Skeletal muscle satellite cell (primary cell): ENCODE data around the gene EDN2.

ENCODE experiments used
- H3K27me3 ChIP-seq: 2 replicates; pipeline ENCODE4 v1.7.0; 2013; ENCODE audit warnings: low read length; ENCODE audit not compliant: control insufficient read depth, insufficient read depth
- H3K36me3 ChIP-seq: 2 replicates; pipeline ENCODE4 v1.7.0; 2013; ENCODE audit warnings: mild to moderate bottlenecking, control low read depth, low read length; ENCODE audit not compliant: insufficient read depth
- H3K4me1 ChIP-seq: 2 replicates; pipeline ENCODE4 v1.7.0; 2013; ENCODE audit warnings: low read length; ENCODE audit not compliant: control insufficient read depth, insufficient read depth
- H3K4me2 ChIP-seq: 2 replicates; pipeline ENCODE4 v1.7.0; 2013; ENCODE audit warnings: mild to moderate bottlenecking, low read length
- H3K4me3 ChIP-seq: 2 replicates; pipeline ENCODE4 v1.7.0; 2013; ENCODE audit warnings: low read length
- H3K9ac ChIP-seq: 2 replicates; pipeline ENCODE4 v1.7.0; 2013; ENCODE audit warnings: mild to moderate bottlenecking, low read depth, low read length, moderate library complexity
- H3K9me3 ChIP-seq: replicated peaks from 2 replicates; pipeline ENCODE4 v1.7.0; 2013; ENCODE audit warnings: mild to moderate bottlenecking, control low read depth, low read length

EDN2 gene

DNA sequence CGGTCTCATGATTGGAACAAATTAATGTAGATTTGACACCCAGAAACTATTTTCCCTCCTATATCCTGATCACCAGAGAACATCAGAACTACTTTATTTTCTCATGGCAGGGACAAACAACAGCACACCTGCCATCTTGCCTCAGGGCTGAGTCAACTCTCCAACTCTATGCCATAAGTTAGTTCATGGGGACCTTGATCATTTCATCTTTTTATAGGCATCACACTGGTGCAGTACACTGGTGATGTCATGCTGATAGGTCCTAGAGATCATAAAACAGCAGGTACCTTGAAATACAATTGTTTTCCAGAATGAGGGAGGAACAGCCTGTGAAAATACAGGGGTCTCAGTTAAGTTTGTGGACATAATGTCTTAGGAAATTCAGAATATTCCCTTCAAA lies 45.8 kb downstream of the EDN2 start:
- no peaks in the 10 kb centered on the region for H3K9me3 ChIP-seq
- no peak overlapping the region for H3K4me2 ChIP-seq
- peaks cover under 1% of the 10 kb centered on the region for H3K4me1 ChIP-seq
- no peaks in the 10 kb centered on the region for H3K36me3 ChIP-seq
- no peak overlapping the region for H3K9ac ChIP-seq
- H3K4me3 ChIP-seq: no peak overlapping the region
- peaks cover 16% of the 10 kb centered on the region for H3K27me3 ChIP-seq

- Histone ChIP-seq H3K4me1 (peaks cover 17% of the 10 kb centered on the region), H3K36me3 (no peaks in the 10 kb centered on the region), H3K9ac (no peak overlapping the region), H3K27me3 (peaks cover 16% of the 10 kb centered on the region), H3K4me2 (no peak overlapping the region), H3K9me3 (no peaks in the 10 kb centered on the region), H3K4me3 (no peak overlapping the region)
Observed at GRCh38 chr1:41437011-41437355, 47.5 kb downstream of the EDN2 start.

- Histone ChIP-seq H3K4me2 (no peak overlapping the region), H3K9me3 (no peaks in the 10 kb centered on the region), H3K4me3 (no peak overlapping the region), H3K36me3 (no peaks in the 10 kb centered on the region), H3K4me1 (peaks cover 21% of the 10 kb centered on the region), H3K27me3 (peaks cover 16% of the 10 kb centered on the region), H3K9ac (no peak overlapping the region)
Observed at GRCh38 chr1:41436281-41437010, 48.0 kb downstream of the EDN2 start.

- no peak overlapping the region for H3K4me2 ChIP-seq
- no peaks in the 10 kb centered on the region for H3K36me3 ChIP-seq
- H3K4me1 ChIP-seq: peaks cover 21% of the 10 kb centered on the region
- no peak overlapping the region for H3K4me3 ChIP-seq
- no peak overlapping the region for H3K9ac ChIP-seq
- peaks cover 16% of the 10 kb centered on the region for H3K27me3 ChIP-seq
- H3K9me3 ChIP-seq: no peaks in the 10 kb centered on the region
Observed at GRCh38 chr1:41435570-41436178, 48.8 kb downstream of the EDN2 start.

- H3K27me3 ChIP-seq: peaks cover 16% of the 10 kb centered on the region
- peaks cover 21% of the 10 kb centered on the region for H3K4me1 ChIP-seq
- no peak overlapping the region for H3K4me2 ChIP-seq
- H3K36me3 ChIP-seq: no peaks in the 10 kb centered on the region
- H3K9me3 ChIP-seq: no peaks in the 10 kb centered on the region
- no peak overlapping the region for H3K9ac ChIP-seq
- H3K4me3 ChIP-seq: no peak overlapping the region
Observed at GRCh38 chr1:41434748-41435449, 49.6 kb downstream of the EDN2 start.

GRCh38 chr1:41434306-41434705 lies 50.2 kb downstream of the EDN2 start:
- H3K4me3 ChIP-seq: no peak overlapping the region
- no peaks in the 10 kb centered on the region for H3K36me3 ChIP-seq
- no peak overlapping the region for H3K4me2 ChIP-seq
- H3K9ac ChIP-seq: no peak overlapping the region
- no peaks in the 10 kb centered on the region for H3K9me3 ChIP-seq
- peaks cover 21% of the 10 kb centered on the region for H3K4me1 ChIP-seq
- peaks cover 16% of the 10 kb centered on the region for H3K27me3 ChIP-seq

DNA sequence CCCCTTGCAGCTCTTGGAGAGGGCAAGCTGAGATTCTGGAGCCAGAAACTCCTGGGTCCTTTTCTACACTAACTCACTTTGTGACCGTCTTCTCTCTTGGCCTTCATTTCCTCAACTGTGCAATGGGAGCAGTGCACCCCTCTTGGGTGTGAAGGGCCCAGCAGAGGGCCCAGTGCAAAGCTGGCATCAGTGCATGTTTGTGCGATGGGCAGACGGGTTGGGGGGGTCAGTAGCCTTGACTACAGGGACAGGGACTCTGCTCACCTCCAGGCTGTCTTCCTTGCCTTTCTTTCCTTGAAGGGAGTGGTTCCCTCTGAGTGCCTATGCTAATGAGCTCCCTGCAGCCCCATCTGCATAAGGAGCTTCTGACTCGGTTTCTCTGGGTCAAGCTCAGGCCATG lies 51.0 kb downstream of the EDN2 start:
- H3K36me3 ChIP-seq: no peaks in the 10 kb centered on the region
- peaks cover 21% of the 10 kb centered on the region for H3K4me1 ChIP-seq
- no peak overlapping the region for H3K9ac ChIP-seq
- peaks cover 12% of the 10 kb centered on the region for H3K27me3 ChIP-seq
- peak overlapping the region; percentile 59 for H3K4me2 ChIP-seq
- no peak overlapping the region for H3K4me3 ChIP-seq
- H3K9me3 ChIP-seq: no peaks in the 10 kb centered on the region

DNA sequence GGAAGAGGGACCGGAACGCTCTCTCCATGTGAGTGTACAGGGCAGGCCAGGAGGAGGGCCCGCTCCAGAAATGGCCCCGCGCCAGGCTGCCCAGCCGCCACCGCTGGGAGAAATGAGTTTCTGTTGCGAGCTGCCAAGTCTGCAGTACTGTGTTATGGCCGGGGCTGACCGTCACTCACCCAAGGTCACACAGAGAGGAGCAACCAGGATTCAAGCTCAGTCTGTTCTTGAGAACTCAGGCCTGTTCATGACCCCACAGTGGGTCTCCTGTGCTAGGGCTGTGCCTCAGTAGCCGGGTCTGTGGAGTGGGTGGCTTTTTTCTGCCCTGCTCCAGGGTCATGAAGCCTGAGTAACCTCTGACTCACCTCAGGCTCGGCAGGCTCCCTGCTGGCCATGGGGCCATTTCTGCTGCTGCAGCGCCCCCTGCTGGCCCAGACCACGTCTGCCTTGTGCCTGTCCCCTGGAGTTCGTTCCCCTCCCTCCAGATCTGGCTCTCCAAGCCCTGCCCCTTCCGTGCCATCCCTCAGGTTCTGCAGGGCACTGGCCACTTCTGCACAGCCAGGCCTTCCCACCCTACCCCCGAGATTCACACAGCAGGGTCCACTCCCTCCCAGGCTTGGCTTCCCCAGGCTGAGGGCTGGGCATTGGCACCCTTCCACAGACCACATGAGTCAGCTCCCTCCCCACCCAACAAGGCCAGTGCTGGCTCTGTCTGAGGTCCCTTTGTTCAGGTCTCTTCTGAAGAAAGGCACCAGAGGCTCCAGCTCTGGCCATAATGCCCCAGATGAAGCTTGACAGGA lies 51.8 kb downstream of the EDN2 start:
- H3K27me3 ChIP-seq: peaks cover 8% of the 10 kb centered on the region
- H3K4me1 ChIP-seq: peaks cover 21% of the 10 kb centered on the region
- H3K4me3 ChIP-seq: peak overlapping the region; percentile 4
- H3K36me3 ChIP-seq: no peaks in the 10 kb centered on the region
- H3K4me2 ChIP-seq: peak overlapping the region; percentile 59
- no peak overlapping the region for H3K9ac ChIP-seq
- H3K9me3 ChIP-seq: no peaks in the 10 kb centered on the region

DNA sequence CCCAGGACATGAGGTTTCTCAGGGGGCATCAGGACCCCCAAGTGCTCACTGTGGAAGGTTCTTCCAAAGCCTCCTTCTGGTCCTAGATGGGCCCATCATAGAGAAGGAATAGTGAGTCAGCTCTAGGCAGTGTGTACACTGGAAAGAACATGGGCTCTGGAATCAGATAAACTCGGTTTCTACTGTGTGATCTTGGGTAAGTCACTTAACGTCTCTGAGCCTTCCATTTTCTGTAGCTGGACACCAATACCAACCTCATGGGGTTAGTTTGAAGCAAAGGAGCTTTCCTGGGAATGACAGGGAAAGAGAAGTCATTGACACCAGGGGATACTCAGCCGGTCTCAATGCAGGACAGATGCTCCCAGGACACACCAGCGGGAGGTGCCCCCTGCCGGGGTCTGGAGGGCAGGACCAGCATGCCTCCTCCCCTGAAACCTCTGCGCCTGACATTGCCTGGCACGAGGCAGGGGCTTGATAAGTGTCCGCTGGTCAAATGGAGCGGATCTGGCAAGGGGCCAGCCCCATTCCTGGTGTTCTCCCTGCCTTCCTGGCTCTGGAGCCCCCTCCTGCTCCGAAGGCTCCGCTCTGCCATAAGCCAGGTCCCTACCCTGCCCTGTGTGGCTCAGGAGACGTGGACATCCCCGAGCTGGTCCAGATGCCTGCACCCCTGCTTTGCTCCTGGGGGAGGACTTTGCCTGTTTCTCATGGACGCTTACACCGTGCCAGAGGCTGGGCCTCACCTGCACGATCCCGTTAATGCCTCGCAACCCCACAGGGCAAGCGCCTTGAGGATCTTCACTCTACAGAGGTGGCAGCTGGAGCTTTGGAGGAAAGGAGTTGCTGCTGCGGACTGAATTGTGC lies 52.8 kb downstream of the EDN2 start:
- H3K36me3 ChIP-seq: no peaks in the 10 kb centered on the region
- peaks cover 8% of the 10 kb centered on the region for H3K27me3 ChIP-seq
- no peak overlapping the region for H3K4me3 ChIP-seq
- H3K9me3 ChIP-seq: no peaks in the 10 kb centered on the region
- H3K9ac ChIP-seq: no peak overlapping the region
- H3K4me2 ChIP-seq: peak overlapping the region; percentile 59
- peaks cover 21% of the 10 kb centered on the region for H3K4me1 ChIP-seq

DNA sequence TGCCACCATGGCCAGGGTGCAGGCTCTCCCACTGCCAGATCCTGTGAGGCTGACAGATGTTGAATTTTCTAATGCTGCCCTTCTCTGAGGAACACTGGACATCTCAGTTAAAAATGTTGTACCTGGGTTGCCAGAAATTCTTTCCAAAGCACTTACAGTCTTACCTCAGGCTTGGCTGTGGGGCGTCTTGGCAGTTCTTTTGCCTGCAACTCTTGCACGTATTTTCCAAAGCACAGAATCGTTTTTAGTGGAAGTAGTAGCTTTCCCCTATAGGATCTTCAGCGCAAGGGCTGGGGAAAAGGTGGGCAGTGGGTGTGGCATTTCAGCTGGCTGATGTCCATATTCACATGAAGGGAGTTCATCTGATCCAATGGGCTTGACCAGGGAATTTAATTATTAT lies 53.9 kb downstream of the EDN2 start:
- H3K9me3 ChIP-seq: no peaks in the 10 kb centered on the region
- H3K4me1 ChIP-seq: peaks cover 21% of the 10 kb centered on the region
- H3K4me2 ChIP-seq: no peak overlapping the region
- H3K36me3 ChIP-seq: no peaks in the 10 kb centered on the region
- H3K27me3 ChIP-seq: peaks cover 8% of the 10 kb centered on the region
- no peak overlapping the region for H3K9ac ChIP-seq
- H3K4me3 ChIP-seq: no peak overlapping the region
